Nephron progenitor cell (in vitro differentiated cells): ENCODE measurements around the gene NBPF3.

ENCODE experiments used
- DNase-seq: peaks from one replicate; pipeline ENCODE4 v3.0.0; 2021
- H3K27ac Mint-ChIP-seq: 2 replicates; pipeline ENCODE4 v1.8.0; 2021; ENCODE audit warnings: mild to moderate bottlenecking, moderate library complexity, mixed read lengths
- H3K27me3 Mint-ChIP-seq: 2 replicates; pipeline ENCODE4 v1.8.0; 2021; ENCODE audit warnings: mild to moderate bottlenecking, low read depth, mixed read lengths; ENCODE audit not compliant: poor library complexity
- H3K36me3 Mint-ChIP-seq: 2 replicates; pipeline ENCODE4 v1.8.0; 2021; ENCODE audit warnings: low read depth, mixed read lengths
- H3K4me1 Mint-ChIP-seq: 2 replicates; pipeline ENCODE4 v1.8.0; 2021; ENCODE audit warnings: mixed read lengths
- H3K4me3 Mint-ChIP-seq: 2 replicates; pipeline ENCODE4 v1.8.0; 2021; ENCODE audit warnings: mild to moderate bottlenecking, moderate library complexity, mixed read lengths
- H3K9me3 Mint-ChIP-seq: 2 replicates; pipeline ENCODE4 v1.8.0; 2021; ENCODE audit warnings: mild to moderate bottlenecking, moderate library complexity, mixed read lengths
- TF ChIP-seq, protein P1 (sequence below): fragments of 200-600 bp; sonication (generic); IDR thresholded peaks from 2 replicates; pipeline ENCODE4 v1.5.0; 2021; ENCODE audit warnings: antibody characterized with exemption

The NBPF3 gene

GRCh38 chr1:21506804-21507203, 66.9 kb downstream of the NBPF3 start:
- Mint-ChIP-seq H3K36me3 (no peaks in the 10 kb centered on the region), H3K27me3 (peaks cover 31% of the 10 kb centered on the region), H3K4me1 (peaks cover 25% of the 10 kb centered on the region), H3K4me3 (no peak overlapping the region), H3K27ac (no peak overlapping the region), H3K9me3 (no peaks in the 10 kb centered on the region)
- DNase-seq, result no peak
- TF ChIP-seq, protein P1, sequence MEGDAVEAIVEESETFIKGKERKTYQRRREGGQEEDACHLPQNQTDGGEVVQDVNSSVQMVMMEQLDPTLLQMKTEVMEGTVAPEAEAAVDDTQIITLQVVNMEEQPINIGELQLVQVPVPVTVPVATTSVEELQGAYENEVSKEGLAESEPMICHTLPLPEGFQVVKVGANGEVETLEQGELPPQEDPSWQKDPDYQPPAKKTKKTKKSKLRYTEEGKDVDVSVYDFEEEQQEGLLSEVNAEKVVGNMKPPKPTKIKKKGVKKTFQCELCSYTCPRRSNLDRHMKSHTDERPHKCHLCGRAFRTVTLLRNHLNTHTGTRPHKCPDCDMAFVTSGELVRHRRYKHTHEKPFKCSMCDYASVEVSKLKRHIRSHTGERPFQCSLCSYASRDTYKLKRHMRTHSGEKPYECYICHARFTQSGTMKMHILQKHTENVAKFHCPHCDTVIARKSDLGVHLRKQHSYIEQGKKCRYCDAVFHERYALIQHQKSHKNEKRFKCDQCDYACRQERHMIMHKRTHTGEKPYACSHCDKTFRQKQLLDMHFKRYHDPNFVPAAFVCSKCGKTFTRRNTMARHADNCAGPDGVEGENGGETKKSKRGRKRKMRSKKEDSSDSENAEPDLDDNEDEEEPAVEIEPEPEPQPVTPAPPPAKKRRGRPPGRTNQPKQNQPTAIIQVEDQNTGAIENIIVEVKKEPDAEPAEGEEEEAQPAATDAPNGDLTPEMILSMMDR, result no peak

DNA sequence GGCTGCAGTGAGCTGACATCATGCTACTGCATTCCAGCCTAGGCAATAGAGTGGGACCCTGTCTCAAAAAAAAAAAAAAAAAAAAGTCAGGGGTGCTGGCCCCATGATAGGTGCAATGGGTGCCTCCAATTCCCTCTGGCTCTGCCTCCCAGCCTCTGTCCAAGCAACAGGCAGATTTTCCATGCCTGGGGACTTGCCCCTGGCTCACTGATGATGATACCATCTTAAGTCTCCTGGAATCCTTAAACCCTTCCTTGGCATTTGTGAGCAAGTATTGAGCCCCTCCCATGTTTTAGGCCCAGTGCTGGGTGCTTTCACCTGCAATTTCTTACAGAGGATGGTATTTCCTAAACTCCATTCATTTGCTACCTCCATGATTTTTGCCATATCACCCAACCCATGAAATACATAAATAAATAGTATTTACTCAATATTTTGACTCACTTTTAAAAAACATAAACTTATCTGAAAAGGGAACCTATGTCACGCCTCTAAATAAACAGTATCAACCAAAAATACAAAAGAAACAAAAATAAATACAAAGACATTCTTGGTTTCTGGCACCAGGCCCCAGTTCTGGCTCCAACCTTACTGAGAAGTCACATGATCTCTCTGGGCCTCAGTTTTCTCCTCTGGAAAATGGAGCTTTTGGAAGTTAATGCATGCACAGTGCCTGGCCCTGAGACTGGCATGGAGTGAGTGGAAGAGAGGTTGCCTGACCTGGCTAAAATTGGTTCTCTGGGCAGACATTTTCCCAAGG, 67.8 kb downstream of the NBPF3 start:
- peaks cover 27% of the 10 kb centered on the region for H3K27me3 Mint-ChIP-seq
- no peak overlapping the region for H3K27ac Mint-ChIP-seq
- H3K4me1 Mint-ChIP-seq, result peaks cover 25% of the 10 kb centered on the region
- no peaks in the 10 kb centered on the region for H3K9me3 Mint-ChIP-seq
- DNase-seq, result no peak
- H3K4me3 Mint-ChIP-seq, result peak overlapping the region; percentile 33
- TF ChIP-seq, protein P1, result no peak
- no peaks in the 10 kb centered on the region for H3K36me3 Mint-ChIP-seq

GRCh38 chr1:21508580-21509350, 68.8 kb downstream of the NBPF3 start:
- DNase-seq, result peak; percentile 96
- Mint-ChIP-seq H3K36me3 (no peaks in the 10 kb centered on the region), H3K4me3 (peak overlapping the region; percentile 87), H3K4me1 (peaks cover 27% of the 10 kb centered on the region), H3K27me3 (peaks cover 28% of the 10 kb centered on the region), H3K27ac (peak overlapping the region; percentile 18), H3K9me3 (no peaks in the 10 kb centered on the region)
- TF ChIP-seq, protein P1, result peak; percentile 37

DNA sequence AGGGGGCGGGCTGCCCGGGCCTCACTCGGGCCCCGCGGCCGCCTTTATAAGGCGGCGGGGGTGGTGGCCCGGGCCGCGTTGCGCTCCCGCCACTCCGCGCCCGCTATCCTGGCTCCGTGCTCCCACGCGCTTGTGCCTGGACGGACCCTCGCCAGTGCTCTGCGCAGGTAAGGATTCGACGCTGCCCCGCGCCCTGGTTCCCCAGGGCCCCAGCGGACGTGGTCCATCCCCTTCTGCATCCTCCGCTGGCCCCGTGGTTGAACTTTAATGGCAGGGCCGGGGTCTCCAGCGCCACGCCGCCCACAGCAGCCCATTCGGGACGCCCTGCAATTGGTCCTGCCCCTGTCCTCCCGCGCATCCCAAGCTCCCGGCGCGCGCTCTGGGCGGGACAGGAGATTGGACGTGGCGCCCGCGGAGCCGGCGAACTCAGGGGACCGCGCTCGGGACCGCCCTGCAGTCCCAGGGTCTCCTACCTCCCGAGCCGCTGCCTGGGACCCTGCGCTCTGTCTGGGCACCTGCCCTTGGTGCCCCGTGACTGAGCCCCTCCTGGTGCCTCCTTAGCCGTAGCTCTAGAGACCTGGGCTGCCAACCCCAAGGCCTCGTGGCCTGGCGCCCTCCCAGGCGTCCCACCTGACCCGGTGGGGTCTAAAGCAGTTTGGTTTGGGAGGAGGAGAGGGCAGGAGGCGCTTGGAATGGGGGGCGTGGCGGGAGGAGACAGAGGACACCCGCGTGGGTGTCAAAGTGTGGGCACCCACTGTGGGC, 69.6 kb downstream of the NBPF3 start, which contains the start of gene ALPL:
ALPL (plus strand) TSS at position 73 of the 762 bp plus-strand sequence. CDS start 44,659 bp downstream, outside the sequence.
- TF ChIP-seq, protein P1, result no peak
- Mint-ChIP-seq H3K4me1 (peaks cover 34% of the 10 kb centered on the region), H3K27ac (peak within 1 kb of the TSS; percentile 18), H3K4me3 (peak within 1 kb of the TSS; percentile 87), H3K36me3 (no peaks in the 10 kb centered on the region), H3K9me3 (no peaks in the 10 kb centered on the region), H3K27me3 (peaks cover 31% of the 10 kb centered on the region)
- DNase-seq, result peak; percentile 53

DNA sequence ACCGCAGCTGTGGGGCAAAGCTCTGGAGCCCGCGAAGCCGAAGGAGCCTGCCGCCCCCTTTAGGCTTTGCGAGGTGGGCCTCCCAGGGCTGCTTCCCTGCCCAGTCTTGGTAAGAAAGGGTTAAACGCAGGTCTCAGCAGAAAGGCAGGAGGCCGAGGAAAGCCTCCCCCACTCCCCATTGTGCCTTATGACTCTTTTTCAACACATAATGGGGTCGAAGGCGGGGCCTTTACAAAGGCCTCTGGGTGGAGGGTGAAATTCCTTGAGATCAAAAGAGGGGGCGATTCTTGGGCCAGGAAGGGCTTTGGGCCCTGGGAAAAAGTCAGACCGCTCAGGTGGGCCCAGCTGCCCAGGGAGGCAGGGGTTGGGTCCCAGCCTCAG, 70.2 kb downstream of the NBPF3 start:
- no peak for DNase-seq
- no peak overlapping the region for H3K27ac Mint-ChIP-seq
- peaks cover 31% of the 10 kb centered on the region for H3K27me3 Mint-ChIP-seq
- H3K4me3 Mint-ChIP-seq, result peak overlapping the region; percentile 73
- no peaks in the 10 kb centered on the region for H3K36me3 Mint-ChIP-seq
- TF ChIP-seq, protein P1, result no peak
- peaks cover 38% of the 10 kb centered on the region for H3K4me1 Mint-ChIP-seq
- no peaks in the 10 kb centered on the region for H3K9me3 Mint-ChIP-seq
